Ishikawa (cell line): ENCODE data around the gene CFAP68.

Source experiments
- CEBPB ChIP-seq: IDR thresholded peaks from 2 replicates; pipeline ENCODE4 v1.6.1; 2012
- CREB1 ChIP-seq: IDR thresholded peaks from 2 replicates; pipeline ENCODE4 v1.6.1; 2012; ENCODE audit warnings: low read depth
- EGR1 ChIP-seq: IDR thresholded peaks from 2 replicates; pipeline ENCODE4 v1.6.1; 2012
- EP300 ChIP-seq: IDR thresholded peaks from 2 replicates; pipeline ENCODE4 v1.6.1; 2012; ENCODE audit warnings: borderline replicate concordance
- FOXM1 ChIP-seq: IDR thresholded peaks from 2 replicates; pipeline ENCODE4 v1.6.1; 2012; ENCODE audit warnings: low read depth, borderline replicate concordance
- NFIC ChIP-seq: IDR thresholded peaks from 2 replicates; pipeline ENCODE4 v1.6.1; 2012
- RAD21 ChIP-seq: IDR thresholded peaks from 2 replicates; pipeline ENCODE4 v1.6.1; 2012; ENCODE audit warnings: low read depth
- TAF1 ChIP-seq: IDR thresholded peaks from 2 replicates; pipeline ENCODE4 v1.6.1; 2012; ENCODE audit warnings: low read depth, mild to moderate bottlenecking
- TCF12 ChIP-seq: IDR thresholded peaks from 2 replicates; pipeline ENCODE4 v1.6.1; 2012; ENCODE audit warnings: low read depth
- TEAD4 ChIP-seq: IDR thresholded peaks from 2 replicates; pipeline ENCODE4 v1.6.1; 2012
- YY1 ChIP-seq: IDR thresholded peaks from 2 replicates; pipeline ENCODE4 v1.6.1; 2012; ENCODE audit warnings: low read depth
- ZBTB7A ChIP-seq: IDR thresholded peaks from 2 replicates; pipeline ENCODE4 v1.6.1; 2012; ENCODE audit warnings: low read depth
- TF ChIP-seq, protein P1 (sequence below): IDR thresholded peaks from 2 replicates; pipeline ENCODE4 v1.6.1; 2012; ENCODE audit warnings: low read depth, mild to moderate bottlenecking
- TF ChIP-seq, protein P2 (sequence below): IDR thresholded peaks from 2 replicates; pipeline ENCODE4 v1.6.1; 2012
- TF ChIP-seq, protein P3 (sequence below): IDR thresholded peaks from 2 replicates; pipeline ENCODE4 v1.6.1; 2012

Gene CFAP68

DNA sequence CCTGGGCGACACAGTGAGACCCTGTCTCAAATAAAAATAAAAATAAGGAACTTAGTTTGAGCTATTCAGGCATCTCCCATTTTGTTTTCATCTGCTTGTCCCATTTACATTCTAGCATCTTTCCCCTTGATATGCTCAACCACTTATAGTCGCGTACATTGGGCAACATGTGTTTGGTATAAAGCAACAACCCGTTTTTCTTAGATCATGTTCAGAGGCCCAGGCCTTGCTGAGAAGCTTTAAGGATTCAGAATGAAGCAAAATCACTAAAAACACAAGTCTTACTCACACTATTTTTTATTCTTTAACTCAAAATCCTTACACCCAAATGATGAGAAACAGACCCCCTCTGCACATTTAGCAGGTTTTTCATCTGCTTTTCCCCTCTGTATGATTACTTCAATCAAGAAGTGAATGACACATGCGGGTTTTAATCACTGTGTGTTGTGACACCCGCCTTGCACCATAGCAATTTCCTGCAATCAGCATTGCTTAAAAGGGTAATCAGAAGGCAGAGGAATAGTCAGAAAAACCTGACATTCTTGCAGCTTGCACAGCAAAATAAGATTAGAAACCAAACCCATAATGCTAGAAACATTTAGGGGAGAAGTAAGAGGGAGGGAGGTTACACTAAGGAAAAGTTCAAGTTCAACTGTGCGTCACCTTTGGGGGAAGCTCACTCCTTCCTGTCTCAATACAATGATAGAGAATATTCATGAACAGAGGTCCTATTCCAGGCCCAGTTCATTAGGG lies 33.9 kb upstream of the CFAP68 start:
- TF ChIP-seq TAF1 (no peak), TCF12 (no peak), RAD21 (no peak), EP300 (no peak), FOXM1 (no peak), CEBPB (no peak), YY1 (no peak), EGR1 (no peak), CREB1 (no peak), TEAD4 (no peak), NFIC (no peak), ZBTB7A (no peak)
- TF ChIP-seq, protein P1, sequence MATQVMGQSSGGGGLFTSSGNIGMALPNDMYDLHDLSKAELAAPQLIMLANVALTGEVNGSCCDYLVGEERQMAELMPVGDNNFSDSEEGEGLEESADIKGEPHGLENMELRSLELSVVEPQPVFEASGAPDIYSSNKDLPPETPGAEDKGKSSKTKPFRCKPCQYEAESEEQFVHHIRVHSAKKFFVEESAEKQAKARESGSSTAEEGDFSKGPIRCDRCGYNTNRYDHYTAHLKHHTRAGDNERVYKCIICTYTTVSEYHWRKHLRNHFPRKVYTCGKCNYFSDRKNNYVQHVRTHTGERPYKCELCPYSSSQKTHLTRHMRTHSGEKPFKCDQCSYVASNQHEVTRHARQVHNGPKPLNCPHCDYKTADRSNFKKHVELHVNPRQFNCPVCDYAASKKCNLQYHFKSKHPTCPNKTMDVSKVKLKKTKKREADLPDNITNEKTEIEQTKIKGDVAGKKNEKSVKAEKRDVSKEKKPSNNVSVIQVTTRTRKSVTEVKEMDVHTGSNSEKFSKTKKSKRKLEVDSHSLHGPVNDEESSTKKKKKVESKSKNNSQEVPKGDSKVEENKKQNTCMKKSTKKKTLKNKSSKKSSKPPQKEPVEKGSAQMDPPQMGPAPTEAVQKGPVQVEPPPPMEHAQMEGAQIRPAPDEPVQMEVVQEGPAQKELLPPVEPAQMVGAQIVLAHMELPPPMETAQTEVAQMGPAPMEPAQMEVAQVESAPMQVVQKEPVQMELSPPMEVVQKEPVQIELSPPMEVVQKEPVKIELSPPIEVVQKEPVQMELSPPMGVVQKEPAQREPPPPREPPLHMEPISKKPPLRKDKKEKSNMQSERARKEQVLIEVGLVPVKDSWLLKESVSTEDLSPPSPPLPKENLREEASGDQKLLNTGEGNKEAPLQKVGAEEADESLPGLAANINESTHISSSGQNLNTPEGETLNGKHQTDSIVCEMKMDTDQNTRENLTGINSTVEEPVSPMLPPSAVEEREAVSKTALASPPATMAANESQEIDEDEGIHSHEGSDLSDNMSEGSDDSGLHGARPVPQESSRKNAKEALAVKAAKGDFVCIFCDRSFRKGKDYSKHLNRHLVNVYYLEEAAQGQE: no peak
- TF ChIP-seq, protein P2, sequence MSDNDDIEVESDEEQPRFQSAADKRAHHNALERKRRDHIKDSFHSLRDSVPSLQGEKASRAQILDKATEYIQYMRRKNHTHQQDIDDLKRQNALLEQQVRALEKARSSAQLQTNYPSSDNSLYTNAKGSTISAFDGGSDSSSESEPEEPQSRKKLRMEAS: no peak

DNA sequence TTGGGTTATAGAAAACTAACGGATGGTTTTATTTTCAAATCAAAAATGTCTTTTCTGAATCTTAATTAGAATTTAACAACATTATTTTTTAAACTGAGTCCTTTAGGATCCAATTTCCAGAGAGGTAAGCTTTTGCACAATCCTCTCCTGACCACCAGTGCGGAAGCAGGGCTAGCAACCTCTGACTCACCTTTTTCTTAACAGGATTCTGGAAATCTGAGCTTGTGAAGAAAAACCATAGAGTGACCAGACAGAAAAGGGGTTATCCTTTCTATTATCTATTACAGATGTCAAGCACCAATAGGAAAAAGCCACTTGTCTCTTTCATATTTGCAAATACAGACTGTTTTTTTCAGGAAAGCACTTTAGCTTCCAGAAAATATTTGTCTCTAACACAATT lies 33.3 kb upstream of the CFAP68 start:
- TF ChIP-seq, protein P3, sequence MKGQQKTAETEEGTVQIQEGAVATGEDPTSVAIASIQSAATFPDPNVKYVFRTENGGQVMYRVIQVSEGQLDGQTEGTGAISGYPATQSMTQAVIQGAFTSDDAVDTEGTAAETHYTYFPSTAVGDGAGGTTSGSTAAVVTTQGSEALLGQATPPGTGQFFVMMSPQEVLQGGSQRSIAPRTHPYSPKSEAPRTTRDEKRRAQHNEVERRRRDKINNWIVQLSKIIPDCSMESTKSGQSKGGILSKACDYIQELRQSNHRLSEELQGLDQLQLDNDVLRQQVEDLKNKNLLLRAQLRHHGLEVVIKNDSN: no peak
- TF ChIP-seq, protein P1: no peak
- TF ChIP-seq EP300 (no peak), FOXM1 (no peak), CREB1 (no peak), EGR1 (no peak)
- TF ChIP-seq, protein P2: no peak

GRCh38 chr11:111846636-111847035 lies 32.7 kb upstream of the CFAP68 start:
- TF ChIP-seq ZBTB7A: no peak
- no peak for TF ChIP-seq FOXM1
- no peak for TF ChIP-seq EP300

- TF ChIP-seq ZBTB7A (no peak), EP300 (no peak), NFIC (no peak), TEAD4 (no peak), TAF1 (no peak), YY1 (no peak), CEBPB (no peak), EGR1 (no peak), CREB1 (no peak)
- TF ChIP-seq, protein P3: no peak
Measured at GRCh38 chr11:111849631-111850030, 29.7 kb upstream of the CFAP68 start.

DNA sequence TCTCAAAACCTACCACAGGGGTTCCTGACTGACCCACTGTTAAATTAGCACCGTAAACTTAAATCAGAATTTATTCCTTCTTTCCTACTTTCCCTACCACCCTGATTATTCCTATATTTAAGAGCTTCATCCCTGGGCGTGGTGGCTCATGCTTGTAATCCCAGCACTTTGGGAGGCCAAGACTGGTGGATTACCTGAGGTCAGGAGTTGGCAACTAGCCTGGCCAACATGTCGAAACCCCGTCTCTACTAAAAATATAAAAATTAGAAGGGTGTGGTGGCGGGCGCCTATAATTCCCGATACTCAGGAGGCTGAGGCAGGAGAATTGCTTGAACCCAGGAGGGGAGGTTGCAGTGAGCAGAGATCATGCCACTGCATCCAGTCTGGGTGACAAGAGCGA lies 28.3 kb upstream of the CFAP68 start:
- TF ChIP-seq EP300: no peak
- TF ChIP-seq TCF12: no peak
- TF ChIP-seq RAD21: no peak
- no peak for TF ChIP-seq NFIC
- TF ChIP-seq, protein P3: no peak
- no peak for TF ChIP-seq ZBTB7A
- TF ChIP-seq FOXM1: no peak
- no peak for TF ChIP-seq CEBPB
- no peak for TF ChIP-seq YY1

DNA sequence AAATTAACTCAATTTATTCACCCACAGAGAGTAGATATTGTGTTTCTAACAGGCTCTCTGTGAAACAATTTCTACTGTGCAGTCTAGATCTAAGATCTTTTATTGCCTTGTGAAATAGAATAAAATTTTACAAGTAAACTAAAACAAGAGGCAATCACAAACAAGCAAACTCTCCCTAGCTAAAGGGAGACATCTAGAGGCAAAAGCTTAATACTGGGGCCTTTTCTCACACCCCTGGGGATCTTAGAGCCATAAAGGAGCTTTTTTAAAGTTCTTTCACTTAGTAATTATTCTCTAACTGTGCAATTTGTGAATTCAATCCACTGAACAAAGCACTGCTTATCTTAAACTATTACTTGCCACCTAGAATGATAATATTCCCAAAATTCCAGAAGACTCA lies 27.7 kb upstream of the CFAP68 start:
- TF ChIP-seq ZBTB7A (no peak), EGR1 (no peak), NFIC (no peak), TEAD4 (no peak), RAD21 (peak; percentile 22; the same call in 1 of the 2 replicates)
